IPS-20b (cell line): ENCODE data around the gene PTTG1IP.

Source experiments
- H3K27ac ChIP-seq: one replicate; pipeline ENCODE4 v1.5.1; 2013; ENCODE audit warnings: low read length
- H3K27me3 ChIP-seq: 2 replicates; pipeline ENCODE4 v1.6.1; 2013; ENCODE audit warnings: mild to moderate bottlenecking, low read length, inconsistent platforms; ENCODE audit not compliant: insufficient read depth
- H3K36me3 ChIP-seq: 2 replicates; pipeline ENCODE4 v1.6.1; 2013; ENCODE audit warnings: low read depth, mild to moderate bottlenecking, inconsistent platforms, low read length, moderate library complexity; ENCODE audit not compliant: insufficient read depth
- H3K4me1 ChIP-seq: 2 replicates; pipeline ENCODE4 v1.6.1; 2013; ENCODE audit warnings: mild to moderate bottlenecking, control low read depth, inconsistent platforms, low read length, moderate library complexity; ENCODE audit not compliant: insufficient read depth
- H3K4me3 ChIP-seq: 2 replicates; pipeline ENCODE4 v1.5.1; 2013; ENCODE audit warnings: mild to moderate bottlenecking, low read length, inconsistent platforms
- H3K9ac ChIP-seq: 2 replicates; pipeline ENCODE4 v1.6.1; 2013; ENCODE audit warnings: low read depth, mild to moderate bottlenecking, inconsistent platforms, low read length, moderate library complexity
- H3K9me3 ChIP-seq: 2 replicates; pipeline ENCODE4 v1.6.1; 2013; ENCODE audit warnings: mild to moderate bottlenecking, low read depth, low read length, inconsistent platforms; ENCODE audit not compliant: insufficient read depth

PTTG1IP gene

GRCh38 chr21:44803651-44804050, 69.8 kb downstream of the PTTG1IP start:
- no peaks in the 10 kb centered on the region for H3K9me3 ChIP-seq
- H3K36me3 ChIP-seq, result peaks cover 69% of the 10 kb centered on the region
- H3K27ac ChIP-seq, result no peak overlapping the region
- H3K9ac ChIP-seq, result no peak overlapping the region
- H3K27me3 ChIP-seq, result no peaks in the 10 kb centered on the region
- no peak overlapping the region for H3K4me3 ChIP-seq
- H3K4me1 ChIP-seq, result peaks cover 11% of the 10 kb centered on the region

GRCh38 chr21:44802396-44803153, 70.9 kb downstream of the PTTG1IP start:
- Histone ChIP-seq H3K27me3 (no peaks in the 10 kb centered on the region), H3K4me1 (peaks cover 11% of the 10 kb centered on the region), H3K9me3 (no peaks in the 10 kb centered on the region), H3K9ac (peak overlapping the region; percentile 91), H3K4me3 (peak overlapping the region; percentile 91), H3K27ac (peak overlapping the region; percentile 76), H3K36me3 (peaks cover 65% of the 10 kb centered on the region)

GRCh38 chr21:44801468-44802395, 71.8 kb downstream of the PTTG1IP start, which contains the start of gene UBE2G2:
TSS of gene UBE2G2 (minus strand) at chr21:44801820. CDS start at chr21:44801748, 72 bp downstream.
- Histone ChIP-seq H3K4me1 (peaks cover 11% of the 10 kb centered on the region), H3K36me3 (peaks cover 62% of the 10 kb centered on the region), H3K9me3 (no peaks in the 10 kb centered on the region), H3K4me3 (peak within 1 kb of the TSS; percentile 91), H3K27me3 (no peaks in the 10 kb centered on the region), H3K27ac (peak within 1 kb of the TSS; percentile 76), H3K9ac (peak within 1 kb of the TSS; percentile 91)

- peaks cover 63% of the 10 kb centered on the region for H3K36me3 ChIP-seq
- H3K9ac ChIP-seq, result peak overlapping the region; percentile 91
- no peaks in the 10 kb centered on the region for H3K27me3 ChIP-seq
- no peak overlapping the region for H3K27ac ChIP-seq
- peaks cover 11% of the 10 kb centered on the region for H3K4me1 ChIP-seq
- no peaks in the 10 kb centered on the region for H3K9me3 ChIP-seq
- peak overlapping the region; percentile 91 for H3K4me3 ChIP-seq
Observed at GRCh38 chr21:44800971-44801467, 72.5 kb downstream of the PTTG1IP start.

GRCh38 chr21:44800103-44800502, 73.4 kb downstream of the PTTG1IP start:
- Histone ChIP-seq H3K4me3 (peak overlapping the region; percentile 91), H3K9me3 (no peaks in the 10 kb centered on the region), H3K27me3 (no peaks in the 10 kb centered on the region), H3K4me1 (peaks cover 11% of the 10 kb centered on the region), H3K36me3 (peaks cover 57% of the 10 kb centered on the region), H3K27ac (no peak overlapping the region), H3K9ac (peak overlapping the region; percentile 91; the same call in 1 of the 2 replicates)

- no peak overlapping the region for H3K9ac ChIP-seq
- H3K9me3 ChIP-seq, result no peaks in the 10 kb centered on the region
- H3K4me3 ChIP-seq, result peak overlapping the region; percentile 49
- H3K4me1 ChIP-seq, result peaks cover 11% of the 10 kb centered on the region
- H3K36me3 ChIP-seq, result peaks cover 52% of the 10 kb centered on the region
- H3K27me3 ChIP-seq, result no peaks in the 10 kb centered on the region
- no peak overlapping the region for H3K27ac ChIP-seq
Observed at GRCh38 chr21:44799646-44800045, 73.8 kb downstream of the PTTG1IP start.
